Measurements from ENCODE around the gene NFIA.

GRCh38 chr1:61050541-61051442, 31.6 kb upstream of the NFIA start:
- TF ChIP-seq, protein P1, sequence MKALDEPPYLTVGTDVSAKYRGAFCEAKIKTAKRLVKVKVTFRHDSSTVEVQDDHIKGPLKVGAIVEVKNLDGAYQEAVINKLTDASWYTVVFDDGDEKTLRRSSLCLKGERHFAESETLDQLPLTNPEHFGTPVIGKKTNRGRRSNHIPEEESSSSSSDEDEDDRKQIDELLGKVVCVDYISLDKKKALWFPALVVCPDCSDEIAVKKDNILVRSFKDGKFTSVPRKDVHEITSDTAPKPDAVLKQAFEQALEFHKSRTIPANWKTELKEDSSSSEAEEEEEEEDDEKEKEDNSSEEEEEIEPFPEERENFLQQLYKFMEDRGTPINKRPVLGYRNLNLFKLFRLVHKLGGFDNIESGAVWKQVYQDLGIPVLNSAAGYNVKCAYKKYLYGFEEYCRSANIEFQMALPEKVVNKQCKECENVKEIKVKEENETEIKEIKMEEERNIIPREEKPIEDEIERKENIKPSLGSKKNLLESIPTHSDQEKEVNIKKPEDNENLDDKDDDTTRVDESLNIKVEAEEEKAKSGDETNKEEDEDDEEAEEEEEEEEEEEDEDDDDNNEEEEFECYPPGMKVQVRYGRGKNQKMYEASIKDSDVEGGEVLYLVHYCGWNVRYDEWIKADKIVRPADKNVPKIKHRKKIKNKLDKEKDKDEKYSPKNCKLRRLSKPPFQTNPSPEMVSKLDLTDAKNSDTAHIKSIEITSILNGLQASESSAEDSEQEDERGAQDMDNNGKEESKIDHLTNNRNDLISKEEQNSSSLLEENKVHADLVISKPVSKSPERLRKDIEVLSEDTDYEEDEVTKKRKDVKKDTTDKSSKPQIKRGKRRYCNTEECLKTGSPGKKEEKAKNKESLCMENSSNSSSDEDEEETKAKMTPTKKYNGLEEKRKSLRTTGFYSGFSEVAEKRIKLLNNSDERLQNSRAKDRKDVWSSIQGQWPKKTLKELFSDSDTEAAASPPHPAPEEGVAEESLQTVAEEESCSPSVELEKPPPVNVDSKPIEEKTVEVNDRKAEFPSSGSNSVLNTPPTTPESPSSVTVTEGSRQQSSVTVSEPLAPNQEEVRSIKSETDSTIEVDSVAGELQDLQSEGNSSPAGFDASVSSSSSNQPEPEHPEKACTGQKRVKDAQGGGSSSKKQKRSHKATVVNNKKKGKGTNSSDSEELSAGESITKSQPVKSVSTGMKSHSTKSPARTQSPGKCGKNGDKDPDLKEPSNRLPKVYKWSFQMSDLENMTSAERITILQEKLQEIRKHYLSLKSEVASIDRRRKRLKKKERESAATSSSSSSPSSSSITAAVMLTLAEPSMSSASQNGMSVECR (CRISPR knock-in tag; IDR thresholded peaks at IDR 0.05): no peak
- 0 out of 2 replicates have a peak, but pooled peaks have one; percentile 9 for TF ChIP-seq POLR2A (conservative IDR thresholded peaks at IDR 0.05)
- TF ChIP-seq GATA2 (CRISPR knock-in tag; IDR thresholded peaks at IDR 0.05): no peak
- no peak for TF ChIP-seq ETV5 (CRISPR knock-in tag; IDR thresholded peaks at IDR 0.05; ENCODE audit: low read depth)
- TF ChIP-seq, protein P2, sequence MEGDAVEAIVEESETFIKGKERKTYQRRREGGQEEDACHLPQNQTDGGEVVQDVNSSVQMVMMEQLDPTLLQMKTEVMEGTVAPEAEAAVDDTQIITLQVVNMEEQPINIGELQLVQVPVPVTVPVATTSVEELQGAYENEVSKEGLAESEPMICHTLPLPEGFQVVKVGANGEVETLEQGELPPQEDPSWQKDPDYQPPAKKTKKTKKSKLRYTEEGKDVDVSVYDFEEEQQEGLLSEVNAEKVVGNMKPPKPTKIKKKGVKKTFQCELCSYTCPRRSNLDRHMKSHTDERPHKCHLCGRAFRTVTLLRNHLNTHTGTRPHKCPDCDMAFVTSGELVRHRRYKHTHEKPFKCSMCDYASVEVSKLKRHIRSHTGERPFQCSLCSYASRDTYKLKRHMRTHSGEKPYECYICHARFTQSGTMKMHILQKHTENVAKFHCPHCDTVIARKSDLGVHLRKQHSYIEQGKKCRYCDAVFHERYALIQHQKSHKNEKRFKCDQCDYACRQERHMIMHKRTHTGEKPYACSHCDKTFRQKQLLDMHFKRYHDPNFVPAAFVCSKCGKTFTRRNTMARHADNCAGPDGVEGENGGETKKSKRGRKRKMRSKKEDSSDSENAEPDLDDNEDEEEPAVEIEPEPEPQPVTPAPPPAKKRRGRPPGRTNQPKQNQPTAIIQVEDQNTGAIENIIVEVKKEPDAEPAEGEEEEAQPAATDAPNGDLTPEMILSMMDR (IDR thresholded peaks at IDR 0.05 in 2 of 3, conservative IDR thresholded peaks at IDR 0.05 in 1 of 3; ENCODE audit: insufficient read depth in 2 of 3, low read depth in 1 of 3, low read length in 3 of 3): no peak
- TF ChIP-seq STAG1 (CRISPR knock-in tag; IDR thresholded peaks at IDR 0.05; ENCODE audit: borderline replicate concordance): no peak
- no peak for TF ChIP-seq ZNF133 (CRISPR knock-in tag; IDR thresholded peaks at IDR 0.05)
- TF ChIP-seq SRSF1 (IDR thresholded peaks at IDR 0.05; ENCODE audit: low read depth, low read length): no peak
- TF ChIP-seq ERF (CRISPR knock-in tag; IDR thresholded peaks at IDR 0.05): no peak
